NAMALWA (cell line): ENCODE results near the gene HTRA3.

ENCODE experiments used
- DNase-seq: peaks from one replicate; pipeline ENCODE4 v3.0.0-alpha.2; 2015; ENCODE audit warnings: low spot score

HTRA3 gene

GRCh38 chr4:8355864-8356565 is 86.5 kb downstream of the HTRA3 start:
- DNase-seq = no peak
